Muscle of back (tissue), 13 donors: ENCODE measurements around the gene MEF2D. TPM values are rescaled to one million over a fixed set of nuclear protein-coding genes. Genes with fewer than 3 reads are reported as not detected.

Experiments
- DNase-seq, 3 donors: peaks; one replicate each; pipeline versions ENCODE4 v3.0.0 to v3.0.0-alpha.2; 2013
- long read RNA-seq, 9 donors: transcript quantifications; one replicate each; lab custom pipeline, GENCODE V29; 2026
- polyA plus RNA-seq, 10 donors: library from polyadenylated mRNA; unstranded; fragments of 120-200 nt; gene quantifications; one replicate each; pipeline ENCODE4 v1.2.1, GENCODE V29; 2013; ENCODE audit not compliant: insufficient read length in 10 of 10

Gene MEF2D
- polyA plus RNA-seq: 10 to 100 TPM; 37.3 to 66.8 (median 59.9) TPM
- long read RNA-seq, donor 1, full-length matches to known transcripts: 1 of 17 reads
- long read RNA-seq, donor 1, partial matches to known transcripts: 16 of 17 reads
- long read RNA-seq, donor 1, other reads (novel, unspliced or antisense): 0 of 17 reads
- long read RNA-seq, donor 2, partial matches to known transcripts: 6 of 7 reads
- long read RNA-seq, donor 2, other reads (novel, unspliced or antisense): 0 of 7 reads
- long read RNA-seq, donor 3: 0 reads
- long read RNA-seq, donor 4, partial matches to known transcripts: 15 of 15 reads
- long read RNA-seq, donor 4, other reads (novel, unspliced or antisense): 0 of 15 reads
- long read RNA-seq, donor 5, partial matches to known transcripts: 59 of 61 reads
- long read RNA-seq, donor 5, other reads (novel, unspliced or antisense): 0 of 61 reads
- long read RNA-seq, donor 6: 0 reads
- long read RNA-seq, donor 7: 0 reads
- long read RNA-seq, donor 8: 0 reads
- long read RNA-seq, donor 9, partial matches to known transcripts: 0 of 1 reads
- long read RNA-seq, donor 9, other reads (novel, unspliced or antisense): 0 of 1 reads

GRCh38 chr1:156500543-156500792 is at the start of gene MEF2D:
MEF2D (minus strand) TSS chr1:156500775; CDS start chr1:156483292, 17,483 bp downstream.
- no peak for DNase-seq

GRCh38 chr1:156550346-156550745 is 49.8 kb upstream of the MEF2D start:
- no peak for DNase-seq

- DNase-seq: no peak
Measured at GRCh38 chr1:156549831-156550230, 49.3 kb upstream of the MEF2D start.

- DNase-seq: no peak
Measured at GRCh38 chr1:156549390-156549789, 48.8 kb upstream of the MEF2D start.

GRCh38 chr1:156547982-156548381 is 47.4 kb upstream of the MEF2D start:
- DNase-seq: no peak

- DNase-seq: no peak
Measured at GRCh38 chr1:156547434-156547833, 46.9 kb upstream of the MEF2D start.

- DNase-seq: no peak
Measured at GRCh38 chr1:156546267-156546666, 45.7 kb upstream of the MEF2D start.

- DNase-seq: no peak
Measured at GRCh38 chr1:156544592-156545102, 44.1 kb upstream of the MEF2D start.

GRCh38 chr1:156543066-156543465 is 42.5 kb upstream of the MEF2D start:
- DNase-seq: no peak

- no peak for DNase-seq
Measured at GRCh38 chr1:156540955-156541354, 40.4 kb upstream of the MEF2D start.

- DNase-seq: no peak
Measured at GRCh38 chr1:156539818-156540355, 39.3 kb upstream of the MEF2D start.

GRCh38 chr1:156538711-156539440 is 38.3 kb upstream of the MEF2D start:
- DNase-seq: no peak

- DNase-seq: no peak
Measured at GRCh38 chr1:156537027-156537426, 36.5 kb upstream of the MEF2D start.

GRCh38 chr1:156534424-156535060 is 34.0 kb upstream of the MEF2D start:
- no peak for DNase-seq

GRCh38 chr1:156533568-156534220 is 33.1 kb upstream of the MEF2D start:
- no peak for DNase-seq

- DNase-seq: no peak
Measured at GRCh38 chr1:156532374-156532773, 31.8 kb upstream of the MEF2D start.

GRCh38 chr1:156530006-156530405 is 29.4 kb upstream of the MEF2D start:
- no peak for DNase-seq

- DNase-seq: no peak
Measured at GRCh38 chr1:156528875-156529425, 28.4 kb upstream of the MEF2D start.

GRCh38 chr1:156528231-156528630 is 27.7 kb upstream of the MEF2D start:
- no peak for DNase-seq

- no peak for DNase-seq
Measured at GRCh38 chr1:156527584-156527983, 27.0 kb upstream of the MEF2D start.

GRCh38 chr1:156525856-156526489 is 25.4 kb upstream of the MEF2D start:
- DNase-seq: no peak
